Activated CD4-positive, alpha-beta T cell treated with anti-CD3 and anti-CD28 coated beads, Interleukin-2, amount 10 ng/mL, durations not matched to agents 24 days and 14 days (primary cell): Measurements from ENCODE around the gene SNUPN. TPM values are rescaled to one million over a fixed set of nuclear protein-coding genes. Genes with fewer than 3 reads are reported as not detected.
"Not testable (repeated sequence)": the region's sequence is repeated elsewhere in the genome, so short reads cannot be mapped to it uniquely, and the experiment has no call there.

Experiments used
- DNase-seq: peaks from one replicate; pipeline ENCODE4 v3.0.0; 2022
- H3K27ac Mint-ChIP-seq: one replicate; pipeline ENCODE4 v1.8.0; 2022; ENCODE audit warnings: mild to moderate bottlenecking, mixed read lengths
- H3K27me3 Mint-ChIP-seq: one replicate; pipeline ENCODE4 v1.8.0; 2022; ENCODE audit warnings: mixed read lengths
- H3K36me3 Mint-ChIP-seq: one replicate; pipeline ENCODE4 v1.8.0; 2022; ENCODE audit warnings: low read depth, mild to moderate bottlenecking, mixed read lengths
- H3K4me1 Mint-ChIP-seq: one replicate; pipeline ENCODE4 v1.8.0; 2021; ENCODE audit warnings: mixed read lengths
- H3K4me3 Mint-ChIP-seq: one replicate; pipeline ENCODE4 v1.8.0; 2022; ENCODE audit warnings: mild to moderate bottlenecking, moderate library complexity, mixed read lengths
- H3K9me3 Mint-ChIP-seq: one replicate; pipeline ENCODE4 v1.8.0; 2021; ENCODE audit warnings: mixed read lengths
- intact Hi-C: fragments of 100-400 bp; cut with micrococcal nuclease; formaldehyde crosslinking; loops from one replicate; pipeline ENCODE4 v1.15.1; 2023
- total RNA-seq: library from RNA; stranded (reverse); gene quantifications from 2 replicates; pipeline ENCODE4 v1.2.3, GENCODE V29; 2022

SNUPN gene
- total RNA-seq, 1 donor from 2014 or later: 33.7 TPM

DNA sequence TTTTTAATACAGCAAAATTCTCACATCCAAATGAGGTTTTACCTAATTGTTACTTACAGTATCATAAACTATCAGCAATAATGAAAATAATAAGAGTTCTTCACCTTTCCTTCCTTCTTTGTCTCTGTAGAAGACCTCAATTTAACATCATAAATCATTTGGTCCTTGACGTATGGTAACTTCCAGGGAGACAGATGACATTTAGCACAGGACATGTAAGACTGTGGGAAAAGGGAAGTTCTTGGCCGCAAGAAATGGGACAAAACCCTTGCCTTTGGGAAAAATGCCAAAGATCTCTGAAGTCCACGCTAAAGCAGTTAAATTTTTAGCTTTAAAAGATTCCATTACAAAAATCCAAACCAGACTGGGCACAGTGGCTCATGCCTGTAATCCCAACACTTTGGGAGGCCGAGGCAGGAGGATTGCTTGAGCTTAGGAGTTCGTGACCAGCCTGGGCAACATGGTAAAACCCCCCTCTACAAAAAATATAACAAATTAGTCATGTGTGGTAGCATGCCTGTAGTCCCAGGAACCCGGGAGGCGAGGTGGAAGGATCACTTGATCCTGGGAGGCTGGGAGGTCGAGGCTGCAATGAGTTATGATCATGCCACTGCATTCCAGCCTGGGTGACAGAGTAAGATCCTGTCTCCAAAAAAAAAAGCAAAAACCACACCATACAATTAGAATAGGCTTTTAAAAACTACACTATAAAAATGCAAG is 55.2 kb downstream of the SNUPN start:
- no peaks in the 10 kb centered on the region for H3K27me3 Mint-ChIP-seq

DNA sequence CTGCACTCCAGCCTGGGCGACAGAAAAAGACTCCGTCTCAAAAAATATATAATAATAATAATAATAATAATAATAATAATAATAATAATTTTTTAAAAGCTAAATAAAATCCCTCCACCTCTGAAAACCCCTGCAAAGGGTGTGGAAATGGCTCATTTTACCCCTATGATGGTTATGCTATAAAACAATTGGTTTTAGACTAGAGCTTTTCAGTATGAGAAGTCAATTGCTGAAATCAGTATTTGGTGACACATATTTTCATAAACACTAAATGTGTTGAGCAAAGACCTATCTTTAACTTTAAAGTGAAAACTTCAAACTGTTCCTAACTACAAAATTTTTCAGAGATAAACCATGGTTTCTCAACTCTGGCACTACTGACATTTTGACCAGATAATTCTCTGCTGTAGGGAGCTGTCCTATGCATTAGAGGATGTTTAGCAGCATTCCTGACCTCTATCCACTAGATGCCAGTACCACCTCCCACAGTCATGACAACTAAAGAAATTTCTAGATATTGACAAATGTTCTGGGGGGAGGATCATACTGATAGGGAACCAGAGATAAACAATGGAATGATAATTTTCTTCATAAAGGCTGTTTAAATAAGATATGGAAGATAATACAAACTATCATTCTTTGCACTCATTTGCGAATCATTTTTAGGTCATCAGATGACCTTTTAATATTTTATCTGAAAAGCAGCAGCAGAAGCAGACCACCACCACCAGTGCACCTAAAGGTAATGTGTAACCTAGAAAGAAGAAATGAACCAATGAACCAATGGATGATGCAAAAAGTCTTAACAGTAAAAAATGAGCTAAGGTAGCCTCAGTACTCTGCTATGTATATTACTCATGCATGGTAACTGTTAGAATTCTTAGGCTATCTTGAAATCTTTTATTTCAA is 60.2 kb downstream of the SNUPN start:
- no peak overlapping the region for H3K27ac Mint-ChIP-seq
- H3K9me3 Mint-ChIP-seq: no peaks in the 10 kb centered on the region
- H3K27me3 Mint-ChIP-seq: no peaks in the 10 kb centered on the region
- DNase-seq: no peak
- intact Hi-C loops: no loop called here
- H3K4me3 Mint-ChIP-seq: no peak overlapping the region
- H3K4me1 Mint-ChIP-seq: peaks cover 9% of the 10 kb centered on the region
- H3K36me3 Mint-ChIP-seq: peaks cover 11% of the 10 kb centered on the region

More for the DNA sequence above, 55.2 kb downstream of the SNUPN start:
- Mint-ChIP-seq H3K27ac (no peak overlapping the region), H3K9me3 (no peaks in the 10 kb centered on the region), H3K4me1 (peaks cover 20% of the 10 kb centered on the region), H3K36me3 (peaks cover 14% of the 10 kb centered on the region), H3K4me3 (no peak overlapping the region)
- DNase-seq: no peak
- intact Hi-C loops: no loop called here

DNA sequence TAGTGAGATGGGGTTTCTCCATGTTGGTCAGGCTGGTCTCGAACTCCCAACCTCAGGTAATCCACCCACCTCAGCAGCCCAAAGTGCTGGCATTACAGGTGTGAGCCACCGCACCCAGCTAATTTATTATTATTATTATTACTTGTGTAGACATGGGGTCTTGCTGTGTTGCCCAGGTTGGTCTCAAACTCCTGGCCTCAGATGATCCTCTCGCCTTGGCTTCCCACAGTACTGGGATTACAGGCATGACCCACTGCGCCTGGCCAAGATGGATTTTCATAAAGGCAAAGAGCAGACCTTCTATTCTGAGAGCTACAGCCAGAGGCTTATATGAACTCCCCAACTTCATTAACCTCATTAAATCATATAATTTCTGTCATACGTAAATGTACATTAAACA is 63.6 kb downstream of the SNUPN start:
- Mint-ChIP-seq H3K4me1 (peaks cover 3% of the 10 kb centered on the region), H3K4me3 (no peak overlapping the region), H3K27ac (no peak overlapping the region), H3K36me3 (peaks cover 10% of the 10 kb centered on the region), H3K9me3 (no peaks in the 10 kb centered on the region), H3K27me3 (no peaks in the 10 kb centered on the region)
- no peak for DNase-seq
- intact Hi-C loops: no loop called here

DNA sequence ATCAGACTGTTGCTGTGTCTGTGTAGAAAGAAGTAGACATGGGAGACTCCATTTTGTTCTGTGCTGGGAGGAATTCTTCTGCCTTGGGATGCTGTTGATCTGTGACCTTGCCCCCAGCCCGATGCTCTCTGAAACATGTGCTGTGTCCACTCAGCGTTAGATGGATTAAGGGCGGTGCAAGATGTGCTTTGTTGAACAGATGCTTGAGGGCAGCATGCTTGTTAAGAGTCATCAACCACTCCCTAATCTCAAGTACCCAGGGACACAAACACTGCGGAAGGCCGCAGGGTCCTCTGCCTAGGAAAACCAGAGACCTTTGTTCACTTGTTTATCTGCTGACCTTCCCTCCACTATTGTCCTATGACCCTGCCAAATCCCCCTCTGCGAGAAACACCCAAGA is 66.2 kb downstream of the SNUPN start:
- H3K4me3 Mint-ChIP-seq, H3K27ac Mint-ChIP-seq, DNase-seq, H3K27me3 Mint-ChIP-seq, intact Hi-C loops, H3K9me3 Mint-ChIP-seq, H3K36me3 Mint-ChIP-seq, H3K4me1 Mint-ChIP-seq: not testable (repeated sequence)

DNA sequence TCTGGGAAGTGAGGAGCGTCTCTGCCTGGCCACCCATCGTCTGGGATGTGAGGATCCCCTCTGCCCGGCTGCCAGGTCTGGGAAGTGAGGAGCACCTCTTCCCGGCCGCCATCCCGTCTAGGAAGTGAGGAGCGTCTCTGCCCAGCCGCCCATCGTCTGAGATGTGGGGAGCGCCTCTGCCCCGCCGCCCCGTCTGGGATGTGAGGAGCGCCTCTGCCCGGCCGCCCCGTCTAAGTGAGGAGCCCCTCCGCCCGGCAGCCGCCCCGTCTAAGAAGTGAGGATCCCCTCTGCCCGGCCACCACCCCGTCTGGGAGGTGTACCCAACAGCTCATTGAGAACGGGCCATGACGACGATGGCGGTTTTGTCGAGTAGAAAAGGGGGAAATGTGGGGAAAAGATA is 66.6 kb downstream of the SNUPN start:
- DNase-seq, intact Hi-C loops, H3K27ac Mint-ChIP-seq, H3K4me3 Mint-ChIP-seq, H3K27me3 Mint-ChIP-seq, H3K9me3 Mint-ChIP-seq, H3K4me1 Mint-ChIP-seq, H3K36me3 Mint-ChIP-seq: not testable (repeated sequence)

DNA sequence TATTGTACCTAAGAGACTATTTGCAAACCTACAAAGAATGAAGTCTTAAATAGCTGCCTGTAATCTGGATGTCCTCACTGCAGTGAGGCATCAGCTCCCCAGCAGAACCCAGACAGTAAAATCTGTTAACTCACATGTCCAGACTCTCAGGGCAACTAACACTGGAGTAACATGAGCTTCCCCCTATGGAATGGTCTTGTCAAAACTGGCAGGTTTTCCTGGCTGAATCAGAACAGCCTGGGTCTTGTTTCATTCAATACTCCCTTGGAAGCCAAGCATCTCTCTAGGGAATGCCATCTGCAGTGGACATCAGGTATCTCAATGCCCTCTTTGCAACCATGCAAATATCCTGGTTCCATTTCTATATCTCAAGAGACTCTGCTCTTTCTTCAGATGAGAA is 70.8 kb downstream of the SNUPN start:
- no peak for DNase-seq

DNA sequence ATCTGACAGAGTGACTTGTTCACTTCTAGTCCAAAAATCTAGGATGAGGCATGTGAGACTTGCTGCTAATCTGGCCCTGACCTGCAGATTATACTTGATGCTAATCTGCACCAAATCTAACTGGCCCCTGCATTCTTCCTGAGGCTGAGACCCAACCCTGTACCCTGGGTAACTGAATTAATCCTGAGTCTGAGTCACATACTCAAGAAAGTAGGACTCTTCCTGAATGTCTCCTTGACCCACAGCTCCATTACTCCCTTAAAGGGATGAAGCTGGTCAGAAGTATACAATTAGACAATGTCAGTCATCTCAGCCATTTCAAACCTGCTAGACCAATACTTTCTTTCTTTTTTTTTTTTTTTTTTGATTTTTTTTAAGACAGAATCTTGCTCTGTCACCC is 71.9 kb downstream of the SNUPN start:
- no peak overlapping the region for H3K4me3 Mint-ChIP-seq
- DNase-seq: no peak
- intact Hi-C loops: no loop called here
- H3K27me3 Mint-ChIP-seq: no peaks in the 10 kb centered on the region
- peaks cover 7% of the 10 kb centered on the region for H3K4me1 Mint-ChIP-seq
- peaks cover 1% of the 10 kb centered on the region for H3K36me3 Mint-ChIP-seq
- H3K9me3 Mint-ChIP-seq: no peaks in the 10 kb centered on the region
- H3K27ac Mint-ChIP-seq: no peak overlapping the region

More for the DNA sequence above, 70.8 kb downstream of the SNUPN start:
- Mint-ChIP-seq H3K27me3 (no peaks in the 10 kb centered on the region), H3K27ac (no peak overlapping the region), H3K36me3 (peaks cover 4% of the 10 kb centered on the region), H3K4me3 (no peak overlapping the region), H3K9me3 (no peaks in the 10 kb centered on the region), H3K4me1 (peaks cover 7% of the 10 kb centered on the region)
- intact Hi-C loops: no loop called here

DNA sequence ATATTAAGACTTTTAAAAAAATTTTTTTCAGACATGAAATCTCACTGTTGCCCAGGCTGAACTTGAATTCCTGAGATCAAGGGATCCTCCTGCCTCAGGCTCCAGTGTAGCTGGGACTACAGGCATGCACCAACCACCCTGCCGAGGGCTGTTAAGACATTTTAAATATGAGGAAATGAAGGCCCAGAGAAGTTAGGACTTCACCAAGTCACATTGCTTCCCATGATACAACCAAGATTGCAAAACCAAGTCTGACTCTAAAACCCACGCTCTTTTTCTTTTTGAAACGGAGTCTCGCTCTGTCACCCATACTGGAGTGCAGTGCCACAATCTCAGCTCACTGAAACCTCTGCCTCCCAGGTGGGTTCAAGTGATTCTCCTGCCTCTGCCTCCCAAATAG is 74.4 kb downstream of the SNUPN start:
- intact Hi-C loops: no loop called here
- no peaks in the 10 kb centered on the region for H3K36me3 Mint-ChIP-seq
- no peaks in the 10 kb centered on the region for H3K27me3 Mint-ChIP-seq
- H3K4me1 Mint-ChIP-seq: peaks cover 7% of the 10 kb centered on the region
- H3K27ac Mint-ChIP-seq: no peak overlapping the region
- no peak overlapping the region for H3K4me3 Mint-ChIP-seq
- no peak for DNase-seq
- no peaks in the 10 kb centered on the region for H3K9me3 Mint-ChIP-seq

Other genes with a start within 250 kb of the SNUPN start
- 92.2 and 102 TPM in 2 replicates for gene SIN3A, start 174.0 kb downstream of the SNUPN start, total RNA-seq
- 21.0 and 23.6 TPM in 2 replicates for gene PTPN9, start 46.4 kb downstream of the SNUPN start, total RNA-seq
- 108 and 112 TPM in 2 replicates for gene IMP3, start 14.5 kb upstream of the SNUPN start, total RNA-seq
- 4.1 TPM in 2 replicates for gene SNX33, start 22.2 kb upstream of the SNUPN start, total RNA-seq
- not detected in 2 replicates for gene CSPG4, start 87.1 kb upstream of the SNUPN start, total RNA-seq
- gene UBE2Q2, start 217.7 kb upstream of the SNUPN start, total RNA-seq: 17.0 and 17.1 TPM in 2 replicates